ENCODE data around the gene EIF5. TPM values are rescaled to one million over a fixed set of nuclear protein-coding genes. Genes with fewer than 3 reads are reported as not detected.

The EIF5 gene
- total and polyA plus RNA-seq, 2 of the 8 experiments (the other 6 are each of a cell fraction or from before 2014, with no cell fraction given): 179 to 323 TPM

DNA sequence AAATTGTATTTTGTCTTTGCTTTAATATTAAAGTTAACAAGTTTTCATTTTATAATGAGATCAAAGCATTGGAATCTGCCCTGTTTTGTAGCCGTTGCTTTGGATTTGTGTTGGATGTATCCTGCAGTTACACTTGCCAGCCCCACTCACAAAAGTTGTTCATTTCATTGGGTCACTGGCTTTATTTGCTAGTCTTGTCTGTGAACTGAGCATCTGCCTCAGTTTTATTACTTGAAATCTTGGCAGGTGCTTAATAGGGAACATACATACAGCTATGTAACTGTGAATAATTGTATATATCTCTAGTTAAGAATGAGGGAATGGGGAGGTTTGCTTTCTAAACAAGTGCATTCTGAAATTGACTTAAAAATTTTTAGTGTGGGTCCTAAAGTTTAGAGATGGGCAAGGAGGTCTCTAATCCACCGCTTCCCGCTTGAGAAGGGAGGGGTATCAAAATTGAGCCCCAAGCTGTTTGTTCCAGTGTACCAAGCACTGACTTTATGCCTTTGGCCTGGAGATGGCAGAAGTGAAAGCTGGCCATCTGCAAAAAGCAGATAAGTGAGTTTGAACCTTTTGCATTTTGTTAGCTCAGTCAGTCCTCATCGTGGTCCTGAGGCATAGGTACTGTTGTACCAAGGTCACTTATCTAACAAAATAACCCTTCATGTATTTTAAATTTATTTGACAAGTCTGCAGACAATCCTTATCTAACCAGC, 9.3 kb downstream of the EIF5 start:
- no peak overlapping the region for H3K14ac ChIP-seq (ENCODE audit: insufficient read length)
- H3K27ac ChIP-seq (ENCODE audit: low read depth, low read length): no peak overlapping the region
- no peak overlapping the region for H2AFZ ChIP-seq (ENCODE audit: low read length)
- ChIA-PET POLR2A (ENCODE audit: partially characterized antibody) (interaction anchor here (0.6 to 16.0 kb wide), 21 partner anchors 7 to 353 kb away, joined by 3 to 247 read pairs (median 3); partner anchors contain the start of genes EIF5, MARK3 and TRMT61A), CTCF (ENCODE audit: partially characterized antibody) (interaction anchor here (1.3 to 3.9 kb wide), 3 partner anchors 41 to 52 kb away, joined by 5 to 35 read pairs (median 7); partner anchors contain the start of gene MARK3)
- no peak overlapping the region for H3K4ac ChIP-seq (replicated peaks; ENCODE audit: insufficient read length, low read depth, low read length)
- FAIRE-seq (no peak), DNase-seq (ENCODE audit: low read depth in 1 of 2, low spot score in 2 of 2) (no peak)
- H3K9ac ChIP-seq (replicated peaks in 1 of 4; ENCODE audit: extremely low read depth in 1 of 4, low read depth in 3 of 4, low read length in 3 of 4): no peak overlapping the region
- peak; percentile 48 for TF ChIP-seq POLR2AphosphoS5 (IDR thresholded peaks at IDR 0.05; ENCODE audit: low read depth, low read length)
- no peak for TF ChIP-seq TBP (IDR thresholded peaks at IDR 0.05; ENCODE audit: low read depth, low read length)
- TF ChIP-seq, protein P1, sequence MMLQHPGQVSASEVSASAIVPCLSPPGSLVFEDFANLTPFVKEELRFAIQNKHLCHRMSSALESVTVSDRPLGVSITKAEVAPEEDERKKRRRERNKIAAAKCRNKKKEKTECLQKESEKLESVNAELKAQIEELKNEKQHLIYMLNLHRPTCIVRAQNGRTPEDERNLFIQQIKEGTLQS (IDR thresholded peaks at IDR 0.05; ENCODE audit: insufficient read depth, low read depth, low read length): no peak
- TF ChIP-seq POLR2A (IDR thresholded peaks at IDR 0.05; ENCODE audit: control extremely low read depth in 1 of 2, low read depth in 2 of 2, low read length in 2 of 2): peak in 1 of 2 experiments; percentile 69; a peak in 2 of 3 replicates
- H3K27me3 ChIP-seq (replicated peaks in 1 of 4; ENCODE audit: control insufficient read depth in 3 of 4, extremely low read depth in 1 of 4, insufficient read depth in 3 of 4, low read length in 3 of 4): no peaks in the 10 kb centered on the region
- no peaks in the 10 kb centered on the region for H3K23me2 ChIP-seq (ENCODE audit: low read depth, low read length)
- no peak overlapping the region for H4K91ac ChIP-seq (replicated peaks; ENCODE audit: insufficient read length, low read length)
- peaks cover 0 to 3% (median 0%) of the 10 kb centered on the region in 4 experiments; a peak in 6 of 7 replicates for H3K4me1 ChIP-seq (replicated peaks in 1 of 4; ENCODE audit: control insufficient read depth in 3 of 4, insufficient read depth in 4 of 4, low read length in 3 of 4)
- no peak overlapping the region for H4K8ac ChIP-seq (ENCODE audit: extremely low read depth, insufficient read depth, low read length)
- 94% methylated on average over 4 of the region's 4 CpGs; no CpG with 5 or more reads in 1 of the 2 experiments for WGBS, 2 experiments (ENCODE audit: extremely low coverage in 1 of 2, insufficient coverage in 1 of 2, insufficient read length in 1 of 2, insufficient replicate concordance in 2 of 2, low coverage in 1 of 2, low lambda C conversion rate in 2 of 2, missing lambda C conversion rate in 1 of 2)
- H3K79me1 ChIP-seq (ENCODE audit: low read depth, low read length): no peaks in the 10 kb centered on the region
- no peaks in the 10 kb centered on the region for H3K79me2 ChIP-seq (ENCODE audit: control insufficient read depth in 1 of 2, insufficient read depth in 2 of 2, low read length in 2 of 2)
- H3K23ac ChIP-seq (ENCODE audit: insufficient read length): no peak overlapping the region
- no peak overlapping the region for H2BK20ac ChIP-seq (ENCODE audit: low read length)
- no peak overlapping the region for H3K4me2 ChIP-seq (ENCODE audit: insufficient read depth in 1 of 2, low read depth in 2 of 2, low read length in 2 of 2)
- no peak overlapping the region for H3K56ac ChIP-seq (replicated peaks; ENCODE audit: insufficient read length, low read depth, low read length)
- H4K5ac ChIP-seq (ENCODE audit: insufficient read length, low read depth, low read length): no peak overlapping the region
- H2BK120ac ChIP-seq (replicated peaks; ENCODE audit: low read depth, low read length): no peak overlapping the region
- H2AK5ac ChIP-seq (ENCODE audit: low read depth, low read length): no peak overlapping the region
- H3K4me3 ChIP-seq (ENCODE audit: extremely low read depth in 1 of 4, insufficient read depth in 2 of 4, low read depth in 3 of 4, low read length in 4 of 4): no peak overlapping the region
- no peaks in the 10 kb centered on the region for H3K9me3 ChIP-seq (ENCODE audit: insufficient read depth in 2 of 2, low read depth in 1 of 2, low read length in 1 of 2)
- no peak overlapping the region for H3K18ac ChIP-seq (ENCODE audit: extremely low read depth, low read length)
- no peak overlapping the region for H2BK5ac ChIP-seq (ENCODE audit: low read depth, low read length)
- peaks cover 9 to 10% of the 10 kb centered on the region in 2 experiments for H4K20me1 ChIP-seq (replicated peaks in 1 of 2; ENCODE audit: control insufficient read depth in 1 of 2, insufficient read depth in 2 of 2, low read length in 2 of 2)
- H2BK12ac ChIP-seq (ENCODE audit: low read depth, low read length): no peak overlapping the region
- no peak overlapping the region for H2BK15ac ChIP-seq (ENCODE audit: low read length)
- H3K36me3 ChIP-seq (ENCODE audit: control insufficient read depth in 2 of 4, insufficient read depth in 4 of 4, low read length in 3 of 4): peaks cover 34 to 68% (median 55%) of the 10 kb centered on the region in 4 experiments
